Lower leg skin (tissue), 4 donors: ENCODE measurements around the gene KPNB1. TPM values are rescaled to one million over a fixed set of nuclear protein-coding genes. Genes with fewer than 3 reads are reported as not detected.
A peak's percentile ranks its signal among the peaks of the same experiment; 100 is the strongest.

ENCODE experiments used
- DNase-seq, 2 donors: peaks; one replicate each; pipeline ENCODE4 v3.0.0-alpha.2; 2019; ENCODE audit warnings: low spot score in 2 of 2
- H3K4me3 ChIP-seq: fragments of 200-600 bp; sonication (generic); 2 replicates; pipeline ENCODE4 v1.5.1; 2017; ENCODE audit warnings: mild to moderate bottlenecking, low read depth; ENCODE audit not compliant: poor library complexity, severe bottlenecking
- POLR2A ChIP-seq, 2 donors: fragments of 450-650 bp; IDR thresholded peaks; one replicate each; pipeline ENCODE4 v1.6.1; 2016 to 2017; ENCODE audit warnings: antibody characterized with exemption in 2 of 2, mild to moderate bottlenecking in 1 of 2, moderate library complexity in 1 of 2
- WGBS, 2 donors: methylation state at CpG; one replicate each; pipeline ENCODE4 v1.1.5; 2018; 5-methylcytosine and 5-hydroxymethylcytosine counted together
- intact Hi-C: fragments of 100-400 bp; cut with DNase I; formaldehyde crosslinking; loops from one replicate; pipeline ENCODE4 v1.15.0; 2023; ENCODE audit warnings: low total_unique reads
- total RNA-seq, 4 donors: library from RNA; depleted of rRNA; stranded (reverse); fragments of >200 nt; gene quantifications; one replicate each; pipeline ENCODE4 v1.1.0, GENCODE V29; 2016
- TF ChIP-seq, protein P1 (sequence below), 3 donors: fragments of 450-650 bp; IDR thresholded peaks; one replicate each; pipeline ENCODE4 v1.5.1; 2016; ENCODE audit warnings: antibody characterized with exemption in 3 of 3, mild to moderate bottlenecking in 3 of 3, moderate library complexity in 2 of 3

Gene KPNB1
- total RNA-seq, 4 donors from 2014 or later, result 114 to 189 (median 124) TPM

DNA sequence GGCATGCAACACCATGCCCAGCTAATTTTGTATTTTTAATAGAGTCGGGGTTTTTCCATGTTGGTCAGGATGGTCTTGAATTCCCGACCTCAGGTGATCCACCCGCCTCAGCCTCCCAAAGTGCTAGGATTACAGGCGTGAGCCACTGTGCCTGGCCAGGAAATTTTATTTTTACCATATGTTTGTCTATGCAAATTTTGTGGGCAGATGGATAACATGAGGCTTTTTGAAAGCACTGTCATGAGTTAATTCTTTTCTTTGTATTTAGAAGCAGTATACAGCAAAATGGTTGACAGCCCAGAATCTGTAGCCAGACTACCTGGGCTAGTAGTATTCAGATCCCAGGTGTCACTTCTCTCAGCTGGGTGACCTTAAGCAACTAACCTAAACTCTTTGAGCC is 8.5 kb upstream of the KPNB1 start:
- peak in 1 of 2 donors; percentile 12 for DNase-seq

DNA sequence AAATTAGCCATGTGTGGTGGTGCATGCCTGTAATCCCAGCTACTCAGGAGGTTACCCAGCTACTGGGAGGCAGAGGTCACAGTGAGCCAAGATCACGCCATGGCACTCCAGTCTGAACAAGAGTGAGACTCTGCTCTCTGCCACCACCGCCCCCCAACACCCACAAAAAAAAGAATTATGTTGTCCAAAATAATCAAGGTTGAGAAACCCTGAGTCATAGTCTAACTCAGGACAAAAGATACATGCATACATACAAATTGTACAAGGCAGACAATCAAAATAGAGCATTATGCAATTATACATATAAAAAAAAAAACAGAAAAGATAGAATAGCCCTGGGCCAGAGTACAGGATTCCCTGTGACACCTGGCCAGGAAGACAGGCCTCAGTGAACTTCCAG is 6.6 kb upstream of the KPNB1 start:
- intact Hi-C loops, result no loop called here
- TF ChIP-seq, protein P1, sequence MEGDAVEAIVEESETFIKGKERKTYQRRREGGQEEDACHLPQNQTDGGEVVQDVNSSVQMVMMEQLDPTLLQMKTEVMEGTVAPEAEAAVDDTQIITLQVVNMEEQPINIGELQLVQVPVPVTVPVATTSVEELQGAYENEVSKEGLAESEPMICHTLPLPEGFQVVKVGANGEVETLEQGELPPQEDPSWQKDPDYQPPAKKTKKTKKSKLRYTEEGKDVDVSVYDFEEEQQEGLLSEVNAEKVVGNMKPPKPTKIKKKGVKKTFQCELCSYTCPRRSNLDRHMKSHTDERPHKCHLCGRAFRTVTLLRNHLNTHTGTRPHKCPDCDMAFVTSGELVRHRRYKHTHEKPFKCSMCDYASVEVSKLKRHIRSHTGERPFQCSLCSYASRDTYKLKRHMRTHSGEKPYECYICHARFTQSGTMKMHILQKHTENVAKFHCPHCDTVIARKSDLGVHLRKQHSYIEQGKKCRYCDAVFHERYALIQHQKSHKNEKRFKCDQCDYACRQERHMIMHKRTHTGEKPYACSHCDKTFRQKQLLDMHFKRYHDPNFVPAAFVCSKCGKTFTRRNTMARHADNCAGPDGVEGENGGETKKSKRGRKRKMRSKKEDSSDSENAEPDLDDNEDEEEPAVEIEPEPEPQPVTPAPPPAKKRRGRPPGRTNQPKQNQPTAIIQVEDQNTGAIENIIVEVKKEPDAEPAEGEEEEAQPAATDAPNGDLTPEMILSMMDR (IDR thresholded peaks at IDR 0.05), result no peak
- no peak for TF ChIP-seq POLR2A (IDR thresholded peaks at IDR 0.05)
- no peak overlapping the region for H3K4me3 ChIP-seq

More for the DNA sequence above, 8.5 kb upstream of the KPNB1 start:
- 74 to 76% methylated on average over 4 of the region's 4 CpGs for WGBS, 2 donors
- H3K4me3 ChIP-seq, result no peak overlapping the region
- TF ChIP-seq, protein P1 (IDR thresholded peaks at IDR 0.05), result no peak
- no peak for TF ChIP-seq POLR2A (IDR thresholded peaks at IDR 0.05)
- intact Hi-C loops, result no loop called here

DNA sequence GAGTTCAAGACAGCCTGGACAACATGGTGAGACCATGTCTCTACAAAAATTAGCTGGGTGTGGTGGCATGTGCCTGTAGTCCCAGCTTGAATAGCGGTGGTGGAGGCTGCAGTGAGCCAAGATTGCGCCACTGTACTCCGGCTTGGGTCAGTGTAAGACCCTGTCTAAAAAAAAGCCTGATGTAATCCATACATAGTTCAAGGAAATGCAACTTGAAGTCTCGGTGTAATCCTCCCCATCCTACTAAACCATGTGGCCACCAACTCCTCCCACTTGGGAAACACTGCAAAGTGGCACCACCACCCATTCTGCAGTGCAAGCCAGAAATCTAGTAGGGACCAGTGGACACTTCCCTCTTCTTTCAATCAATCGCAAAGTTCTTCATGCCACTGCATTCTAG is 5.4 kb upstream of the KPNB1 start:
- intact Hi-C loops, result no loop called here
- TF ChIP-seq POLR2A (IDR thresholded peaks at IDR 0.05), result no peak
- TF ChIP-seq, protein P1 (IDR thresholded peaks at IDR 0.05), result no peak
- peak in 1 of 2 donors; percentile 57 for DNase-seq
- WGBS, 2 donors, result 82 to 91% methylated on average over 5 of the region's 5 CpGs
- no peak overlapping the region for H3K4me3 ChIP-seq

More for the DNA sequence above, 6.6 kb upstream of the KPNB1 start:
- DNase-seq, result no peak
- whole genome bisulfite sequencing, 2 donors, result 77 to 84% methylated on average over 2 of the region's 2 CpGs

DNA sequence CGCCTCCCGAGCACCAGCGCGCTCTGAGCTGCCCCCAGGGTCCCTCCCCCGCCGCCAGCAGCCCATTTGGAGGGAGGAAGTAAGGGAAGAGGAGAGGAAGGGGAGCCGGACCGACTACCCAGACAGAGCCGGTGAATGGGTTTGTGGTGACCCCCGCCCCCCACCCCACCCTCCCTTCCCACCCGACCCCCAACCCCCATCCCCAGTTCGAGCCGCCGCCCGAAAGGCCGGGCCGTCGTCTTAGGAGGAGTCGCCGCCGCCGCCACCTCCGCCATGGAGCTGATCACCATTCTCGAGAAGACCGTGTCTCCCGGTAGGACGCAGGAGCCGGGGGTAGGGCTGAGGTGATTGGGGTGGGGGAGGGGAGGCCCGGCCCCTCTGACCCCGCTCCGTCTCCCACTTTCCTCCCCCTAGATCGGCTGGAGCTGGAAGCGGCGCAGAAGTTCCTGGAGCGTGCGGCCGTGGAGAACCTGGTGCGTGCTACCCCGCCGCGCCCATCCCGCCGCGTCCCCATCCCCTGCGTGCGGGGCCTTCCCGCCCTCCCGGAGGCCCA is 329 bp downstream of the KPNB1 start:
- DNase-seq, result no peak
- intact Hi-C loops, result no loop called here
- 0 to 4% methylated on average over 16 to 22 of the region's 48 CpGs for WGBS, 2 donors
- peak overlapping the region; percentile 84 for H3K4me3 ChIP-seq
- TF ChIP-seq POLR2A (IDR thresholded peaks at IDR 0.05), result no peak
- TF ChIP-seq, protein P1 (IDR thresholded peaks at IDR 0.05), result no peak

DNA sequence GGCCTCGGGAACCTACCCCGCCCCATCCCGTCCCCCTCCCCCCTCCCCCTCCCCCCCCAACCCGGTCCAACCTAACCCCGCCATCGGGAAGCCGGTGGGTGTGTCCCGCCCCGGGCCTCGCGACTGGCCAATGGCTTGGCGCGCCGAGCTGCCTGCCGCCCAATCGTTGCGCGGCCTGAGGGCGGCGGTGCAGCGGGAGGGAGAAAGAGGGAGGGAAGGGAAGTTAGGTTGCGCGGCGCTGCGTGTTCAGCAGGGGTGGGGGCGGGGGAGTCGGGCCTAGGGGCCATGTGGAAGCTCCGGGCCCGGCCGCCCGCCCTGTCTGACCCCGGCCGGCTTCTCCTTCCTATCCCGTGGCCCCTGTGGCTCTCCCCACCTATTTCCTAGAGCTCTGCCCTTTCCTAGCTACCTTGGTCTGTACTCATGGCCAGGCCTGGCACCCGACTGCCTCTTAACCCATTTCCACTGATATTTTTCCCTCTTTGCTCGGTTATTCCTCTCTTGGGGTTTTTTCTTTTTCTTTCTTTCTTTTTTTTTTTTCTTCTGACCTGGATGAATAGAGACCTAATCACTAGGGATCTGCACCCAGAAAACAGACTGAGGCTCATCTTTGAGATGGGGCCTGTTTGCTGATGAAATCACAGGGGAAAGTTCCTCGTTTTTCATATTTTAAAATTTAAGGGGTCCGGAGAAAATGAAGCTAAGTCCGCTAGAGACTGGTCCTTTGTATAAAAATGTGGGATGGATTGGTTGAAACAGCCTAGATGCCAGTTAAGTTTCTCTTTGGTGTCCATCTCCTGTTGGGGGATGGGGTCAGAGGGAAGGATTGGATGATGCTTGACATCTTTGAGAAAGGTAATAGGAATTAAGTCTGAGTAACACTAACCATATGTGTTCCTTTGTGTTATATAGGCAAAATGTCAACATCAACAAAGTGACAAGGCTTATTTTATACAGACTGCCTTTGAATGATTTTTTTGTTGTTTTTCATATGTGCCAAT is 1.1 kb downstream of the KPNB1 start:
- intact Hi-C loops, result no loop called here
- 2 to 4% methylated on average over 18 to 19 of the region's 39 CpGs for WGBS, 2 donors

More for the DNA sequence above, 1.1 kb downstream of the KPNB1 start:
- peak overlapping the region; percentile 30 for H3K4me3 ChIP-seq
- peak; percentile 91 to 99 for DNase-seq
- TF ChIP-seq, protein P1 (IDR thresholded peaks at IDR 0.05), result no peak
- TF ChIP-seq POLR2A (IDR thresholded peaks at IDR 0.05), result no peak
